GM19328 (cell line): Measurements from ENCODE around the gene SCUBE1.

ENCODE experiments used
- ATAC-seq: cut with Tn5 transposase; IDR thresholded peaks from one replicate; pipeline ENCODE4 v1.9.1; 2021; ENCODE audit warnings: mild to moderate bottlenecking, moderate library complexity; ENCODE audit not compliant: unreplicated experiment

SCUBE1 gene

GRCh38 chr22:43329061-43329460 is 14.1 kb downstream of the SCUBE1 start:
- no peak for ATAC-seq

DNA sequence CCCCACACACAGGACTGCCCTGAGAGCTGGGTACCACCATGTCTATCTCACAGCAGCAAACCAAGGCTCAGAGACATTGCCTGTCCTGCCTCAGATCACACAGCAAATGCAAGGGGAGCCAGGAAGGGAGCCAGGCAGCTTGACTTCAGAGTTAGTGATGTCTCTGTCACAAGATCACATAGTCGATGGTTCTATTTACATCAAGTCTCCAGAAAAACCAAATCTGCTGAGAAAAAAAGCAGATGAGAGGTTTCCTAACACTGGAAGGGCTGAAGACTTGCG is 16.1 kb downstream of the SCUBE1 start:
- ATAC-seq: no peak

GRCh38 chr22:43326331-43327156 is 16.6 kb downstream of the SCUBE1 start:
- no peak for ATAC-seq

DNA sequence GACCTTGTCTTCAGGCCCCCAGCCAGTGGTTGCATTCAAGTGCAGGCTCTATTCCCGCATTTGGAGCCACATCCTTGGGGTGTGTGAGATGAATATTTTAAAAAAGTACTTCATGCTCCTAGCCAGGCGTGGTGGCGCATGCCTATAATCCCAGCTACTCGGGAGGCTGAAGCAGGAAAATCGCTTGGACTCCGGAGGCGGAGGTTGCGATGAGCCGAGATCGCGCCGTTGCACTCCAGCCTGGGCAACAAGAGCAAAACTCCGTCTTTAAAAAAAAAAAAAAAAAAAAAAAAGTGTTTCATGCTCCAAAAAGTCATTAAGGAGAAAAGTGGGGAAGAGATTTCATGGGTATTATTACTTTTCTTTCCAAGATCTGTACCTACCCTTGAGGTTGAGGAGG is 18.0 kb downstream of the SCUBE1 start:
- no peak for ATAC-seq

DNA sequence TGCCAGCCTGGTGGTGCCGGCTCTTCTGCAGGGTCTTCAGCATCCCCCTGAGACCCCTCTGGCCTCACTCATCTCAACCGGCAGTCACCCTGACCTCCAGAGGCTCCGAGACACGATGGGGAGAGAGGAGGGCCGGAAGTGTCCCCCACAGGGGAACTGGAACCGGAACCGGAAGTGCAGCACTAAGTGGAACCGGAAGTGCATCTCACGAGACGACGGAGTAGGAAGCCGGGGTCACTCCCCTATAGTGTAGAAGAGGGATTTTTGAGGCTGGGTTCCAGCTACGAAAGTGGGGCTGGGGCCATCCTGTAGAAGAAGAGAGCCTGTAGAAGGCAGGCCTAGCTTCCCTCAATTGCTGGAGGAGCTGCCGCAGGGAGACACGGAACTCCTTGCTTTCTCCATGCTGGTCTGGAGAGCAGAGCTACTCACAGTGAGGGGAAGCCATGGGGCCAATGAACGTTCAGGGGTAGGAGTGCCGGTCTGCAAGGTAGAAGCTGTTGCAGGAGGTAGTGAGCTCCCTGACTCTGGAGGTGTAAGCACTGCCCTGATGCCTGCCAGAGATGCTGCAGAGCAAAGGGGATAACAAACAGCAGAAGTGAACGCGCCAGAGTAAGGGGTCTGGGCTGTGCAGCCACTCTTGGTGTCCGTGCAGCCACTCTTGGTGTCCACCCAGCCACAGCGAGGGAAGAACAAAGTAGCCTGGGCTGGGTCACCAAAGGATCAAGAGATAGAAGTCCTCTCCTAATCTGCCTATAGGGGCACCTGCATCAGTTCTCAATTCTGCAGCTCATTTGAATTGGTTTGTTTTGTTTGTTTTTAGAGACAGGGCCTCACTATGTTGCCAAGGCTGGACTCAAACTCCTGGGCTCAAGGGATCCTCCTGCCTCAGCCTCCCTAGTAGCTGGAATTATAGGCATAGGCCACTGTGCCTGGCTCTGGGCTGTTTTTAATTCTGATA is 21.9 kb downstream of the SCUBE1 start:
- no peak for ATAC-seq

GRCh38 chr22:43319661-43320486 is 23.3 kb downstream of the SCUBE1 start:
- ATAC-seq: no peak

- ATAC-seq: no peak
Observed at GRCh38 chr22:43317239-43317638, 25.9 kb downstream of the SCUBE1 start.

- ATAC-seq: no peak
Observed at GRCh38 chr22:43315687-43316217, 27.4 kb downstream of the SCUBE1 start.

DNA sequence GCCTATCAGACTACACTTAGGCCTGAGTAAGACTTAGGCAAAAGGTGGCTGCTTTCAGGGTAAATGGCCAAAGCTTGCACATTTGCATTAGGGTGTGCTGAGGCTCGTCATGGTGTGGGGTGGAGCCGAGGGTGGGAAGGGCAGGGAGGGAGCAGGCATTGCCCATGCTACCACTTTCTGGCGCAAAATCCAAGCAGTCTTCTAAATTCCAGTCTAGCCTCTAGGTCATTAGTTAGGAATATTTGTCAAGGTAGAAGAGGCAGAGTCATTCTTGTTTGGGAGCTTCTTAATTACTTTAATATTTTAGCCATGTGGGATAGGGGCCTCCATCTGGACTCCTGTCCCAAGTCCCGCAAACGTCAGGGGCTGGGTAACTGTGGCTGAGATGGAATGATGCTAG is 28.6 kb downstream of the SCUBE1 start:
- ATAC-seq: no peak

- ATAC-seq: no peak
Observed at GRCh38 chr22:43313890-43314474, 29.2 kb downstream of the SCUBE1 start.

- no peak for ATAC-seq
Observed at GRCh38 chr22:43313244-43313889, 29.8 kb downstream of the SCUBE1 start.

- ATAC-seq: no peak
Observed at GRCh38 chr22:43312608-43313007, 30.6 kb downstream of the SCUBE1 start.

GRCh38 chr22:43310798-43311197 is 32.4 kb downstream of the SCUBE1 start:
- ATAC-seq: no peak

DNA sequence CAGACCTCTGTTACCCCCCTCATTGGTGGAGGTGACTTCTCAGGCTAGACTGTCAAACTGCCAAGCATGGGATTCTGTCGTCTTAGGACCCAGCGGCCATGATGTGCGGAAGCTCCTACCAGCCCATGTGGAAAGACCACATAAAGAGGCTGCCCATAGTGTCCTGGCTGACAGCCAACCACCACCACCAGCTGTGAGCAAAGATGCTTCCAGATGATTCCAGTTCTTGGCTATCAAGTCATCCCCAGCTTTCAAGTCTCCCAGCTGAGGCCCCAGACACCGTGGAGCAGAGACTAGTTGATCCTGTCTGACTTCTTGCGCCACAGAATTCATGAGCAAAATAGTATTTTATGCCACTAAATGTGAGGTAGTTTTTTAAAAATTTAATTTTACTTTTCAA is 32.9 kb downstream of the SCUBE1 start:
- no peak for ATAC-seq

- ATAC-seq: no peak
Observed at GRCh38 chr22:43308836-43309235, 34.3 kb downstream of the SCUBE1 start.

GRCh38 chr22:43308060-43308830 is 34.9 kb downstream of the SCUBE1 start:
- ATAC-seq: no peak

GRCh38 chr22:43305806-43306205 is 37.4 kb downstream of the SCUBE1 start:
- no peak for ATAC-seq

DNA sequence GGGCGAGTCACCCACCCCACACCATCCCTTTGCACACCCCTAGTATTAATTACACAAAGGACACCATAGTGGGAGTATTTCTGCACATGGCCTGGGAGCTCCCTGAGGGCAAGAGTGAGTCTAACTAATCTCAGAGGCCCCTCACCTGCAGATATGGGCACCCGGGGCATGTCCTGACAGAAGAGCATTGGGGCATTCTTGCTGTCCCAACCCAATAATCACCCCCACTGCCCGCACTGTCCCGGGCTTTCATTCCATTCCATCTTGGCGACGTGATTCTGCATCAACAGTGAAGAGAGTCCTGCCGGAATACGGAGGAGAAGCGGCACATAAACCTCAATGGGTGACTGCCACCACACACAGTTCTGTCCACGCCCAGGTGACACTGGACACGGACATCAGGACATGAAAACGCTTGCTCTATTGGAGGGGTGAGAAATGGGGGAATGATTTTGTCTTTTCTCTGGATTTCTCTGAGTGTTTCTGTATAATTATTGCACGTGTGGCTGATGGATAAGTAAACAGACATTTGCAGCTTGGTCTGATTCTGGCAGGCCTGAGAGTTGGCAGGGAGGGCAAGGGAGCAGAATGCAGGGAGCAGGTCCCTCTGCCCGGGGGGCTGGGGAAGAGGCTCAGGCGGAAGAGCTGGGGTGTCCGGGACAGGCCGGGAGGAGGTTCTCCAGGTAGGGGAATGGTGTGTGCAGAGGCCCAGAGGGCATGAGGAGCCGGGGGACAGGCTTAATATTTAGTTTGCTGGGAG is 38.2 kb downstream of the SCUBE1 start:
- ATAC-seq: no peak

- no peak for ATAC-seq
Observed at GRCh38 chr22:43303751-43304150, 39.4 kb downstream of the SCUBE1 start.
